Measurements from ENCODE around the gene DDB1. TPM values are rescaled to one million over a fixed set of nuclear protein-coding genes. Genes with fewer than 3 reads are reported as not detected.

DDB1 gene
- total and polyA plus RNA-seq, 2 of the 13 experiments (the other 11 are each of a cell fraction or from before 2014, with no cell fraction given), result 217 to 266 TPM

- TF ChIP-seq, protein P1, sequence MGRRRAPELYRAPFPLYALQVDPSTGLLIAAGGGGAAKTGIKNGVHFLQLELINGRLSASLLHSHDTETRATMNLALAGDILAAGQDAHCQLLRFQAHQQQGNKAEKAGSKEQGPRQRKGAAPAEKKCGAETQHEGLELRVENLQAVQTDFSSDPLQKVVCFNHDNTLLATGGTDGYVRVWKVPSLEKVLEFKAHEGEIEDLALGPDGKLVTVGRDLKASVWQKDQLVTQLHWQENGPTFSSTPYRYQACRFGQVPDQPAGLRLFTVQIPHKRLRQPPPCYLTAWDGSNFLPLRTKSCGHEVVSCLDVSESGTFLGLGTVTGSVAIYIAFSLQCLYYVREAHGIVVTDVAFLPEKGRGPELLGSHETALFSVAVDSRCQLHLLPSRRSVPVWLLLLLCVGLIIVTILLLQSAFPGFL (CRISPR knock-in tag; IDR thresholded peaks at IDR 0.05), result no peak
- TF ChIP-seq SP4 (CRISPR knock-in tag; IDR thresholded peaks at IDR 0.05) (peak; percentile 57; the same call in 1 of the 2 replicates), ZNF792 (CRISPR knock-in tag; IDR thresholded peaks at IDR 0.05) (0 out of 2 replicates have a peak, but pooled peaks have one; percentile 47), GTF3A (CRISPR knock-in tag; conservative IDR thresholded peaks at IDR 0.05) (no peak), NCOA2 (CRISPR knock-in tag; IDR thresholded peaks at IDR 0.05) (peak; percentile 33; the same call in 1 of the 2 replicates), LCORL (IDR thresholded peaks at IDR 0.05) (no peak), LCORL (CRISPR knock-in tag; IDR thresholded peaks at IDR 0.05) (peak; percentile 66; the same call in 1 of the 2 replicates), KMT2A (CRISPR knock-in tag; IDR thresholded peaks at IDR 0.05) (peak; percentile 74; the same call in 1 of the 2 replicates), ZNF556 (CRISPR knock-in tag; IDR thresholded peaks at IDR 0.05; ENCODE audit: borderline replicate concordance) (peak; percentile 99), ZNF10 (CRISPR knock-in tag; IDR thresholded peaks at IDR 0.05; ENCODE audit: borderline replicate concordance, low read depth) (no peak), BCLAF1 (IDR thresholded peaks at IDR 0.05) (no peak), EED (CRISPR knock-in tag; IDR thresholded peaks at IDR 0.05) (0 out of 2 replicates have a peak, but pooled peaks have one; percentile 37), ZNF615 (CRISPR knock-in tag; IDR thresholded peaks at IDR 0.05; ENCODE audit: borderline replicate concordance) (no peak), SP5 (CRISPR knock-in tag; IDR thresholded peaks at IDR 0.05; ENCODE audit: borderline replicate concordance, low read depth) (peak; percentile 37; the same call in 1 of the 2 replicates), ZKSCAN1 (IDR thresholded peaks at IDR 0.05; ENCODE audit: low read length) (no peak), KDM1A (CRISPR knock-in tag; IDR thresholded peaks at IDR 0.05) (no peak), PHB2 (IDR thresholded peaks at IDR 0.05; ENCODE audit: partially characterized antibody) (no peak), ZNF710 (CRISPR knock-in tag; IDR thresholded peaks at IDR 0.05; ENCODE audit: borderline replicate concordance) (0 out of 2 replicates have a peak, but pooled peaks have one; percentile 35)
- TF ChIP-seq, protein P2, sequence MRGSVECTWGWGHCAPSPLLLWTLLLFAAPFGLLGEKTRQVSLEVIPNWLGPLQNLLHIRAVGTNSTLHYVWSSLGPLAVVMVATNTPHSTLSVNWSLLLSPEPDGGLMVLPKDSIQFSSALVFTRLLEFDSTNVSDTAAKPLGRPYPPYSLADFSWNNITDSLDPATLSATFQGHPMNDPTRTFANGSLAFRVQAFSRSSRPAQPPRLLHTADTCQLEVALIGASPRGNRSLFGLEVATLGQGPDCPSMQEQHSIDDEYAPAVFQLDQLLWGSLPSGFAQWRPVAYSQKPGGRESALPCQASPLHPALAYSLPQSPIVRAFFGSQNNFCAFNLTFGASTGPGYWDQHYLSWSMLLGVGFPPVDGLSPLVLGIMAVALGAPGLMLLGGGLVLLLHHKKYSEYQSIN (CRISPR knock-in tag; IDR thresholded peaks at IDR 0.05; ENCODE audit: borderline replicate concordance), result no peak
- TF ChIP-seq, protein P3, sequence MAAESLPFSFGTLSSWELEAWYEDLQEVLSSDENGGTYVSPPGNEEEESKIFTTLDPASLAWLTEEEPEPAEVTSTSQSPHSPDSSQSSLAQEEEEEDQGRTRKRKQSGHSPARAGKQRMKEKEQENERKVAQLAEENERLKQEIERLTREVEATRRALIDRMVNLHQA (CRISPR knock-in tag; IDR thresholded peaks at IDR 0.05), result no peak
Observed at GRCh38 chr11:61336171-61336935, 3.4 kb upstream of the DDB1 start (continued).
